Mesothelial cell of epicardium (in vitro differentiated cells): ENCODE measurements around the gene TOMM40L. TPM values are rescaled to one million over a fixed set of nuclear protein-coding genes. Genes with fewer than 3 reads are reported as not detected.

Source experiments
- DNase-seq, 2 experiments: peaks; one replicate each; pipeline ENCODE4 v3.0.0; 2021; ENCODE audit warnings: low spot score in 2 of 2; ENCODE audit not compliant: unreplicated experiment in 2 of 2
- H3K27ac Mint-ChIP-seq: 2 replicates; pipeline ENCODE4 v1.8.0; 2021; ENCODE audit warnings: mixed read lengths
- H3K27me3 Mint-ChIP-seq: 2 replicates; pipeline ENCODE4 v1.8.0; 2021; ENCODE audit warnings: low read depth, mixed read lengths
- H3K36me3 Mint-ChIP-seq: 2 replicates; pipeline ENCODE4 v1.8.0; 2021; ENCODE audit warnings: mixed read lengths
- H3K4me1 Mint-ChIP-seq: 2 replicates; pipeline ENCODE4 v1.8.0; 2021; ENCODE audit warnings: mixed read lengths
- H3K4me3 Mint-ChIP-seq: 2 replicates; pipeline ENCODE4 v1.8.0; 2021; ENCODE audit warnings: mild to moderate bottlenecking, moderate library complexity, mixed read lengths
- H3K9me3 Mint-ChIP-seq: 2 replicates; pipeline ENCODE4 v1.8.0; 2021; ENCODE audit warnings: mixed read lengths
- CTCF ChIP-seq: fragments of 200-600 bp; sonication (generic); IDR thresholded peaks from one replicate; pipeline ENCODE4 v1.5.0; 2021; ENCODE audit warnings: antibody characterized with exemption; ENCODE audit not compliant: unreplicated experiment
- total RNA-seq: library from RNA; stranded (reverse); gene quantifications from 3 replicates; pipeline ENCODE4 v1.2.1, GENCODE V29; 2021

Gene TOMM40L
- total RNA-seq, 1 donor from 2014 or later = 9.3 TPM

- peaks cover 4% of the 10 kb centered on the region for H3K36me3 Mint-ChIP-seq
- peak; percentile 97 for TF ChIP-seq CTCF
- H3K4me3 Mint-ChIP-seq = peak overlapping the region; percentile 99
- no peaks in the 10 kb centered on the region for H3K27me3 Mint-ChIP-seq
- no peak overlapping the region for H3K27ac Mint-ChIP-seq
- H3K9me3 Mint-ChIP-seq = no peaks in the 10 kb centered on the region
- peaks cover 20% of the 10 kb centered on the region for H3K4me1 Mint-ChIP-seq
- DNase-seq = peak; percentile 78 to 89
These were observed 1.5 kb downstream of the TOMM40L start for GRCh38 chr1:161227196-161227871.

- Mint-ChIP-seq H3K4me3 (peak overlapping the region; percentile 7), H3K27ac (no peak overlapping the region), H3K9me3 (no peaks in the 10 kb centered on the region), H3K36me3 (peaks cover 4% of the 10 kb centered on the region), H3K27me3 (no peaks in the 10 kb centered on the region), H3K4me1 (peaks cover 20% of the 10 kb centered on the region)
- DNase-seq = no peak
- no peak for TF ChIP-seq CTCF
These were observed 2.2 kb downstream of the TOMM40L start for GRCh38 chr1:161228032-161228431.

DNA sequence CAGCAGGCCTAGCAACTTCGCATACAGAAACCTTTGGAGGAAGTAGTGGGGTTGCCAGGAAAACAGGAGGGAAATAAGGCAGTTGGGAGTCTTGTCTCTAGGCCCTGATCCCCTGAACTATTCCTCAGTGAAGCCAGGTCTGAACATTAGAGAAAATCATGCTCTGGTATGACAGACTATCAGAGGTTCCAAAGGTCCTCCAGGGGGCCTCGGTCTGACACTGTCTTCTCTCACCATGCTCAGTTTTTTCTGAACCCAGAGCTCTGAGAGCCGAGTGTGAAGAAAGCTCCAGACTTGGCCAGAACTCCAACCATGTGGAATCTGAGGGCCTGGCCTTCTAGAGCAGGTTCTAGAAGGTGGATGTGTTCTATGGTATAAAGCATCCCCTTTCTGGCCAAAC, 4.0 kb downstream of the TOMM40L start:
- no peaks in the 10 kb centered on the region for H3K9me3 Mint-ChIP-seq
- no peak overlapping the region for H3K27ac Mint-ChIP-seq
- peaks cover 20% of the 10 kb centered on the region for H3K4me1 Mint-ChIP-seq
- no peak overlapping the region for H3K4me3 Mint-ChIP-seq
- DNase-seq = no peak
- no peak for TF ChIP-seq CTCF
- H3K36me3 Mint-ChIP-seq = peaks cover 4% of the 10 kb centered on the region
- H3K27me3 Mint-ChIP-seq = no peaks in the 10 kb centered on the region

DNA sequence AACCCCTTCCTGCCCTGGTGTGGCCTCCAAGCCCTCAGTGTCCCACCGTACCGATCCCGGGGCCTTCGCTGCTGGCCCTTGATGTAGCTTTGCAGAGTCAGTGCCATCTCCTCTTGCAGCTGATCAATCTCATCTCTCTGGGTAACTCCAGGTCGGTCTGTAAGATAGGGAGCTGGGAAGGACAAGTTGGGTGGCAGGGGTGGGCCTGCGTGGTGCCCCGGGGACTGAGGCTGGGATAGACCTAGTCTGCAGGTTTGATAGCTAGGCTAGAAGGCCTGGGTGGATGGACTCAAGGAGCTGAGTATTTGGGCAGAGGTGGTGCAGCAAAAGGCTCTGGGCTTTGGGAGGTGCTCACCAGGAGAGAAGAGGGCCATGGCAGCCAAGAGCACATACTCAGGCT, 4.9 kb downstream of the TOMM40L start:
- Mint-ChIP-seq H3K27me3 (no peaks in the 10 kb centered on the region), H3K36me3 (peaks cover 4% of the 10 kb centered on the region), H3K27ac (no peak overlapping the region), H3K4me1 (peaks cover 20% of the 10 kb centered on the region), H3K9me3 (no peaks in the 10 kb centered on the region), H3K4me3 (no peak overlapping the region)
- no peak for TF ChIP-seq CTCF
- no peak for DNase-seq

GRCh38 chr1:161233102-161233501, 7.2 kb downstream of the TOMM40L start:
- no peak for TF ChIP-seq CTCF
- no peak overlapping the region for H3K27ac Mint-ChIP-seq
- no peaks in the 10 kb centered on the region for H3K27me3 Mint-ChIP-seq
- DNase-seq = no peak
- H3K9me3 Mint-ChIP-seq = no peaks in the 10 kb centered on the region
- peaks cover 4% of the 10 kb centered on the region for H3K36me3 Mint-ChIP-seq
- H3K4me1 Mint-ChIP-seq = no peaks in the 10 kb centered on the region
- no peak overlapping the region for H3K4me3 Mint-ChIP-seq
